Measurements from ENCODE around the gene CPB1. TPM values are rescaled to one million over a fixed set of nuclear protein-coding genes. Genes with fewer than 3 reads are reported as not detected.

CPB1 gene
- total RNA-seq, 1 donor from 2014 or later, result not detected

DNA sequence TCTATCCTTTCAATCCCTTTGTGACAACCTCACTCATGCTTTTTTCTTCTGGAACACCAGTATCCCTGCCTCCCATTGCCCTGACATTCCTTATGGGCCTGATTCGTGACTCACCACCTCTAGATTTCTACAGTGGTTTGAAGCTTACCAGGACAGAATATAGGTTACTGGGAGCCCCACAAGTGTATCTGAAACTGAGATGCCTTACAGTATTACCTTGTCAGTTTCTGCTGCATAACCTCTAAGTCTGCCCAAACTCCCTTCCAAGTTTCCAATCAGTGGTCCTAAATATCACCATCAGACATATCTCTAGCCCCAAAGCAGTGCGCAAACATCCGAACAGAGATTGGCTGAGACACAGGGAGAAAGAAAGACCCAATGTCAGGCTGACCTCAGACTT lies 5.6 kb downstream of the CPB1 start:
- Mint-ChIP-seq H3K27me3 (ENCODE audit: low read depth) (no peaks in the 10 kb centered on the region), H3K27ac (ENCODE audit: unreplicated experiment) (no peak overlapping the region), H3K4me1 (peaks cover 5% of the 10 kb centered on the region), H3K4me3 (no peak overlapping the region), H3K9me3 (no peaks in the 10 kb centered on the region), H3K36me3 (ENCODE audit: low read depth) (no peaks in the 10 kb centered on the region)
- DNase-seq (ENCODE audit: low read depth, low spot score), result no peak
- no peak for TF ChIP-seq CTCF (conservative IDR thresholded peaks at IDR 0.05)

GRCh38 chr3:148839805-148840204 lies 12.2 kb downstream of the CPB1 start:
- TF ChIP-seq CTCF (conservative IDR thresholded peaks at IDR 0.05), result no peak
- Mint-ChIP-seq H3K4me3 (no peak overlapping the region), H3K36me3 (ENCODE audit: low read depth) (no peaks in the 10 kb centered on the region), H3K27ac (ENCODE audit: unreplicated experiment) (no peak overlapping the region), H3K4me1 (peaks cover 5% of the 10 kb centered on the region), H3K27me3 (ENCODE audit: low read depth) (no peaks in the 10 kb centered on the region), H3K9me3 (no peaks in the 10 kb centered on the region)
- DNase-seq (ENCODE audit: low read depth, low spot score), result no peak

GRCh38 chr3:148840451-148840850 lies 12.8 kb downstream of the CPB1 start:
- Mint-ChIP-seq H3K27ac (ENCODE audit: unreplicated experiment) (no peak overlapping the region), H3K4me1 (peaks cover under 1% of the 10 kb centered on the region), H3K4me3 (no peak overlapping the region), H3K27me3 (ENCODE audit: low read depth) (no peaks in the 10 kb centered on the region), H3K9me3 (no peaks in the 10 kb centered on the region), H3K36me3 (ENCODE audit: low read depth) (no peaks in the 10 kb centered on the region)
- DNase-seq (ENCODE audit: low read depth, low spot score), result no peak
- no peak for TF ChIP-seq CTCF (conservative IDR thresholded peaks at IDR 0.05)

DNA sequence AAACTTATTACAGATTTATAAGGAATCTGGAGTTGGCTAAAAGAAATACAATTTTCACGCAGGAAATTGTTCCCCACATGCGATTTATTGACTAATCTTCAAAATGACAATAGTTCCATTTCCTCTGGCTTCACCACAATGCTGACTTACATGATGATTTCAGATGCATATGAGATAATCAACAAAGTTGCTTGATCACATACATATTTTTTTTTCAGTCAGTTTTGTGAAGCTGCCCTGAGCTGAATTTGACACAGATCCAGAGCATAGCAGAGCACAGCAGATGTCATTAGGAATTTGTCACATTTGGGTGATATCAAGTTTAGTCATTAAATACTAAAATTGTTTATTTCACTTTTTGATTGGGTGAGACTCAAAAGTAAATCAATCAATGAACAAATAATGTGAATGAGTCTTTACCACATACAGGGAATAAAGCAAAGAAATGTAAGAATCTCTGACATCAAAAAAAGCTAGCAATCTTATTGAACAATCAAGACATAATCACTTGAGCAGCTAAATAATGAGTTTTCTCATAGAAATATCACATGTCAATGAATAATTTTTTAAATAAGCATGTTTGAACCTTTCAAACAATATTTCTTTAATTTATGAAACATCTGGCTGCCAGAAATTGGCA lies 18.3 kb downstream of the CPB1 start:
- Mint-ChIP-seq H3K27me3 (ENCODE audit: low read depth) (no peaks in the 10 kb centered on the region), H3K27ac (ENCODE audit: unreplicated experiment) (no peak overlapping the region), H3K4me3 (no peak overlapping the region), H3K4me1 (no peaks in the 10 kb centered on the region), H3K9me3 (no peaks in the 10 kb centered on the region), H3K36me3 (ENCODE audit: low read depth) (no peaks in the 10 kb centered on the region)
- DNase-seq (ENCODE audit: low read depth, low spot score), result no peak
- TF ChIP-seq CTCF (conservative IDR thresholded peaks at IDR 0.05), result no peak

DNA sequence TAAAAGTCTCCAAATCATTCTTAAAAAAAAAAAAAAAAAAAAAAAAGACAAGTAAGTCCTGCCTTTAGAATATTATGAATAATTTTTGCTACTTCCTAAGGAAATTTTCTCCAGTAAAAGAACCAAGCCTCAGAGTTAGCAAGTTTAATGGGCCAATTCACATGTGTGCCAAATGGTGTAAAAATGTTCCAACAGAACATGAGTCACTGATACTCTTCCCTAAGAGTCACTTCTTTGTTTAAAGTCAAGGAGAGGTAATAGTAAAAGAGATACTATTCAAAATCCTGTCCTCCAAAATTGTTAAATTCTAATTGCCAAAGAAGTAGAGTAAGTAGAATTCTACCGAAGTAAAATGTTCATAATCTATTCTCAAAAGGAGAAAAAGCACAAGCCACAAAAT lies 19.7 kb downstream of the CPB1 start:
- no peak overlapping the region for H3K4me3 Mint-ChIP-seq
- no peaks in the 10 kb centered on the region for H3K27me3 Mint-ChIP-seq (ENCODE audit: low read depth)
- no peak for TF ChIP-seq CTCF (conservative IDR thresholded peaks at IDR 0.05)
- H3K36me3 Mint-ChIP-seq (ENCODE audit: low read depth), result no peaks in the 10 kb centered on the region
- no peaks in the 10 kb centered on the region for H3K4me1 Mint-ChIP-seq
- H3K9me3 Mint-ChIP-seq, result no peaks in the 10 kb centered on the region
- H3K27ac Mint-ChIP-seq (ENCODE audit: unreplicated experiment), result no peak overlapping the region
- no peak for DNase-seq (ENCODE audit: low read depth, low spot score)

All from neural crest cell (in vitro differentiated cells).